Ovary (tissue), 3 donors: ENCODE measurements around the gene UBE2G1.

Experiments used
- CTCF ChIP-seq, 3 donors: fragments of 450-650 bp in 2 of 3; fragments of 200-600 bp in 1 of 3; IDR thresholded peaks; one replicate each; pipeline versions ENCODE4 v1.5.1 to v1.8.0; 2016 to 2022; ENCODE audit warnings: antibody characterized with exemption in 3 of 3, mild to moderate bottlenecking in 1 of 3
- EP300 ChIP-seq: sonication (generic); formaldehyde crosslinking; IDR thresholded peaks from one replicate; pipeline ENCODE4 v1.6.1; 2017; ENCODE audit warnings: antibody characterized with exemption
- POLR2A ChIP-seq: fragments of 450-650 bp; IDR thresholded peaks from one replicate; pipeline ENCODE4 v1.6.1; 2017; ENCODE audit warnings: antibody characterized with exemption, mild to moderate bottlenecking, moderate library complexity
- donor health status: DM: no; HTN: no; CAD: no.

DNA sequence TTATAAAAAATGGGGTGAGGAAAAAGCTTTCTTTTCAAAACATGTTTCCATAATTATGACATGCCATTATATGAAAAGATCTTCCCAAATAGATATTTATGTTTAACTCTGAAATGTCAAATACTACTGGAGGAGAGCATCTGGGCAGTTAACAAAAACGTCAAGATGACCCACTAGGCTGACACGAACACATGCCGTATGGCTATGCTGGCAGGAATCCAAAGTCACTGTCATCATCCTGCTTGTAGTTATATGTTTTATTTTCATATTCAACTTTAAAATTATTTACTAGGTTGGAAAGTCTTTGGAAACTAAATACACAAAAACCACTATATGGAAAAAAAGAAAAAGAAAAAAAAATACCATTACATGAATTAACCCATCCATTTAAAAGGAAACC is 130.0 kb downstream of the UBE2G1 start:
- no peak for TF ChIP-seq POLR2A
- no peak for TF ChIP-seq EP300
- no peak for TF ChIP-seq CTCF (IDR thresholded peaks at IDR 0.05)
